Measurements from ENCODE around the gene ZRANB1.

DNA sequence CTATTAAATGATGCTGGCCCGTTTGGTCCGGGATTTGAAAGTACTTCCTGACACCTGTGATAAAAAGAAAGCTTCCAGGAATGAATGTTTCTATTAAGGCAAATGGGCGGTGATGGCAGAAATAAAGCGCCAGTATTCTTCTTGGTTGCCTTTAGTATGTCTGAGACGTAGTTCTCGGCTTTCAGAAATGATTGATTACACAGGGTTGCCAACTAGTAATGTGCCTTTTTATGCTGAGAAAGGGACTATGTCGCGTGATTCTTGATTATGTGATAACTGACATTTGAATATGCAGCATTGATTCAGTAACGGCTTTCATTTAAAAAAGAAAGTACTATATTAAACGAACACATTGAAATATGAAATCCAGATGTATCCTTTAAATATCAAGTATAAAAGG, 13.9 kb downstream of the ZRANB1 start:
- TF ChIP-seq, protein P1, sequence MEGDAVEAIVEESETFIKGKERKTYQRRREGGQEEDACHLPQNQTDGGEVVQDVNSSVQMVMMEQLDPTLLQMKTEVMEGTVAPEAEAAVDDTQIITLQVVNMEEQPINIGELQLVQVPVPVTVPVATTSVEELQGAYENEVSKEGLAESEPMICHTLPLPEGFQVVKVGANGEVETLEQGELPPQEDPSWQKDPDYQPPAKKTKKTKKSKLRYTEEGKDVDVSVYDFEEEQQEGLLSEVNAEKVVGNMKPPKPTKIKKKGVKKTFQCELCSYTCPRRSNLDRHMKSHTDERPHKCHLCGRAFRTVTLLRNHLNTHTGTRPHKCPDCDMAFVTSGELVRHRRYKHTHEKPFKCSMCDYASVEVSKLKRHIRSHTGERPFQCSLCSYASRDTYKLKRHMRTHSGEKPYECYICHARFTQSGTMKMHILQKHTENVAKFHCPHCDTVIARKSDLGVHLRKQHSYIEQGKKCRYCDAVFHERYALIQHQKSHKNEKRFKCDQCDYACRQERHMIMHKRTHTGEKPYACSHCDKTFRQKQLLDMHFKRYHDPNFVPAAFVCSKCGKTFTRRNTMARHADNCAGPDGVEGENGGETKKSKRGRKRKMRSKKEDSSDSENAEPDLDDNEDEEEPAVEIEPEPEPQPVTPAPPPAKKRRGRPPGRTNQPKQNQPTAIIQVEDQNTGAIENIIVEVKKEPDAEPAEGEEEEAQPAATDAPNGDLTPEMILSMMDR (IDR thresholded peaks at IDR 0.05) = no peak
- TF ChIP-seq EZH2 (IDR thresholded peaks at IDR 0.05) = no peak
- TF ChIP-seq EZH2phosphoT487 (IDR thresholded peaks at IDR 0.05) = no peak

All from neural progenitor cell (in vitro differentiated cells).